K562 (cell line): ENCODE measurements around the gene PRIM1. TPM values are rescaled to one million over a fixed set of nuclear protein-coding genes. Genes with fewer than 3 reads are reported as not detected.
A peak's percentile ranks its signal among the peaks of the same experiment; 100 is the strongest.

ENCODE experiments used
- BACH1 ChIP-seq: fragments of 200-800 bp; sonication (Bioruptor generic); IDR thresholded peaks from 2 replicates; pipeline ENCODE4 v1.6.1; 2016; ENCODE audit warnings: missing genetic modification characterization, missing compliant biosample characterization
- CLOCK ChIP-seq: fragments of 250-450 bp; sonication (Bioruptor Pico); IDR thresholded peaks from 2 replicates; pipeline ENCODE4 v1.4.0; 2020; ENCODE audit warnings: mild to moderate bottlenecking, moderate library complexity, borderline replicate concordance
- COPS2 ChIP-seq: fragments of 450-650 bp; conservative IDR thresholded peaks from 2 replicates; pipeline ENCODE4 v1.6.1; 2016; ENCODE audit warnings: mild to moderate bottlenecking, moderate library complexity
- EP400 ChIP-seq: fragments of 450-650 bp; IDR thresholded peaks from 2 replicates; pipeline ENCODE4 v1.6.1; 2017; ENCODE audit warnings: antibody characterized with exemption, mild to moderate bottlenecking, moderate library complexity
- KLF1 ChIP-seq: fragments of 450-650 bp; IDR thresholded peaks from 2 replicates; pipeline ENCODE4 v1.6.1; 2016; ENCODE audit warnings: missing genetic modification characterization, missing compliant biosample characterization
- L3MBTL2 ChIP-seq: fragments of 450-650 bp; IDR thresholded peaks from 2 replicates; pipeline ENCODE4 v1.6.1; 2016; ENCODE audit warnings: mild to moderate bottlenecking, moderate library complexity
- MCM7 ChIP-seq, 2 experiments: fragments of 450-650 bp; IDR thresholded peaks; 2 replicates each; pipeline ENCODE4 v1.6.1; 2016 to 2018
- NFIX ChIP-seq: fragments of 250-450 bp; sonication (Bioruptor Pico); IDR thresholded peaks from 2 replicates; pipeline ENCODE4 v1.4.0; 2020; ENCODE audit warnings: low read depth, mild to moderate bottlenecking, moderate library complexity
- PPARD ChIP-seq: fragments of 250-450 bp; sonication (Bioruptor Pico); IDR thresholded peaks from 2 replicates; pipeline ENCODE4 v1.8.0; 2022; ENCODE audit warnings: inconsistent platforms, mild to moderate bottlenecking, moderate library complexity
- SLC30A9 ChIP-seq: fragments of 250-450 bp; sonication (Bioruptor Pico); IDR thresholded peaks from 2 replicates; pipeline ENCODE4 v1.8.0; 2022; ENCODE audit warnings: mild to moderate bottlenecking, moderate library complexity
- TCFL5 ChIP-seq: fragments of 250-450 bp; sonication (Bioruptor Pico); conservative IDR thresholded peaks from 2 replicates; pipeline ENCODE4 v1.6.1; 2021; ENCODE audit warnings: mild to moderate bottlenecking, moderate library complexity, matching md5 sums
- TRIM28 ChIP-seq: fragments of 450-650 bp; IDR thresholded peaks from 2 replicates; pipeline ENCODE4 v1.6.1; 2017
- ZNF274 ChIP-seq: IDR thresholded peaks from 2 replicates; pipeline ENCODE4 v1.6.1; 2011; ENCODE audit warnings: low read depth, mild to moderate bottlenecking, low read length, moderate library complexity, borderline replicate concordance
- ZNF324 ChIP-seq: fragments of 250-450 bp; sonication (Bioruptor Pico); IDR thresholded peaks from 2 replicates; pipeline ENCODE4 v1.4.0; 2020; ENCODE audit warnings: mild to moderate bottlenecking
- ZNF57 ChIP-seq: fragments of 450-650 bp; formaldehyde crosslinking; IDR thresholded peaks from 2 replicates; pipeline ENCODE4 v1.4.0; 2020; ENCODE audit warnings: mild to moderate bottlenecking, moderate library complexity
- ZNF707 ChIP-seq: fragments of 250-450 bp; sonication (Bioruptor Pico); conservative IDR thresholded peaks from 2 replicates; pipeline ENCODE4 v1.8.0; 2022; ENCODE audit warnings: inconsistent platforms, mild to moderate bottlenecking, moderate library complexity
- polyA plus RNA-seq, 8 experiments: library from polyadenylated mRNA; depleted of rRNA in 4 of 8; stranded (reverse) in 5 of 8; unstranded in 3 of 8; fragments of >200 nt; fragmentation: Nextera tagmentation in 2 of 8; fragmentation: Illumina TruSeq in 1 of 8; extraction: Ambion mirVana in 2 of 8; extraction: Trizol in 1 of 8; gene quantifications; 2 replicates each; pipeline versions ENCODE4 v1.2.1 to v1.2.3, GENCODE V29; 2011 to 2014; ENCODE audit warnings: inconsistent platforms in 1 of 8, missing spikeins in 1 of 8
- total RNA-seq, 7 experiments: library from RNA; depleted of rRNA in 6 of 7; stranded (reverse); fragments of >200 nt in 6 of 7; fragmentation: Illumina TruSeq in 2 of 7; extraction: Trizol in 2 of 7; gene quantifications; 2 replicates each; pipeline versions ENCODE4 v1.2.1 to v1.2.3, GENCODE V29; 2011 to 2021; ENCODE audit warnings: low replicate concordance in 1 of 7
- TF ChIP-seq, protein P1 (sequence below): fragments of 450-650 bp; IDR thresholded peaks from 2 replicates; pipeline ENCODE4 v1.6.1; 2014; ENCODE audit warnings: low read depth, mild to moderate bottlenecking, moderate library complexity, borderline replicate concordance
- TF ChIP-seq, protein P2 (sequence below): fragments of 250-450 bp; sonication (Bioruptor Pico); IDR thresholded peaks from 2 replicates; pipeline ENCODE4 v1.4.0; 2020

PRIM1 gene
- total and polyA plus RNA-seq, 9 of the 15 experiments (the other 6 are each of a cell fraction or from before 2014, with no cell fraction given): 67.2 to 179 (median 140) TPM

GRCh38 chr12:56695327-56696101 lies 56.6 kb downstream of the PRIM1 start (continued):
- TF ChIP-seq CLOCK (CRISPR knock-in tag) (no peak), ZNF274 (no peak), PPARD (CRISPR knock-in tag) (no peak), ZNF707 (CRISPR knock-in tag) (no peak), NFIX (CRISPR knock-in tag) (no peak), L3MBTL2 (0 out of 2 replicates have a peak, but pooled peaks have one; percentile 50), EP400 (peak; percentile 59), MCM7 (IDR thresholded peaks at IDR 0.05) (no peak), TRIM28 (no peak), TCFL5 (no peak), ZNF324 (CRISPR knock-in tag) (no peak), COPS2 (no peak), SLC30A9 (CRISPR knock-in tag) (no peak), BACH1 (tag) (no peak), ZNF57 (CRISPR knock-in tag) (no peak), KLF1 (tag) (no peak)
- TF ChIP-seq, protein P1, sequence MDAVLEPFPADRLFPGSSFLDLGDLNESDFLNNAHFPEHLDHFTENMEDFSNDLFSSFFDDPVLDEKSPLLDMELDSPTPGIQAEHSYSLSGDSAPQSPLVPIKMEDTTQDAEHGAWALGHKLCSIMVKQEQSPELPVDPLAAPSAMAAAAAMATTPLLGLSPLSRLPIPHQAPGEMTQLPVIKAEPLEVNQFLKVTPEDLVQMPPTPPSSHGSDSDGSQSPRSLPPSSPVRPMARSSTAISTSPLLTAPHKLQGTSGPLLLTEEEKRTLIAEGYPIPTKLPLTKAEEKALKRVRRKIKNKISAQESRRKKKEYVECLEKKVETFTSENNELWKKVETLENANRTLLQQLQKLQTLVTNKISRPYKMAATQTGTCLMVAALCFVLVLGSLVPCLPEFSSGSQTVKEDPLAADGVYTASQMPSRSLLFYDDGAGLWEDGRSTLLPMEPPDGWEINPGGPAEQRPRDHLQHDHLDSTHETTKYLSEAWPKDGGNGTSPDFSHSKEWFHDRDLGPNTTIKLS: no peak
- TF ChIP-seq, protein P2, sequence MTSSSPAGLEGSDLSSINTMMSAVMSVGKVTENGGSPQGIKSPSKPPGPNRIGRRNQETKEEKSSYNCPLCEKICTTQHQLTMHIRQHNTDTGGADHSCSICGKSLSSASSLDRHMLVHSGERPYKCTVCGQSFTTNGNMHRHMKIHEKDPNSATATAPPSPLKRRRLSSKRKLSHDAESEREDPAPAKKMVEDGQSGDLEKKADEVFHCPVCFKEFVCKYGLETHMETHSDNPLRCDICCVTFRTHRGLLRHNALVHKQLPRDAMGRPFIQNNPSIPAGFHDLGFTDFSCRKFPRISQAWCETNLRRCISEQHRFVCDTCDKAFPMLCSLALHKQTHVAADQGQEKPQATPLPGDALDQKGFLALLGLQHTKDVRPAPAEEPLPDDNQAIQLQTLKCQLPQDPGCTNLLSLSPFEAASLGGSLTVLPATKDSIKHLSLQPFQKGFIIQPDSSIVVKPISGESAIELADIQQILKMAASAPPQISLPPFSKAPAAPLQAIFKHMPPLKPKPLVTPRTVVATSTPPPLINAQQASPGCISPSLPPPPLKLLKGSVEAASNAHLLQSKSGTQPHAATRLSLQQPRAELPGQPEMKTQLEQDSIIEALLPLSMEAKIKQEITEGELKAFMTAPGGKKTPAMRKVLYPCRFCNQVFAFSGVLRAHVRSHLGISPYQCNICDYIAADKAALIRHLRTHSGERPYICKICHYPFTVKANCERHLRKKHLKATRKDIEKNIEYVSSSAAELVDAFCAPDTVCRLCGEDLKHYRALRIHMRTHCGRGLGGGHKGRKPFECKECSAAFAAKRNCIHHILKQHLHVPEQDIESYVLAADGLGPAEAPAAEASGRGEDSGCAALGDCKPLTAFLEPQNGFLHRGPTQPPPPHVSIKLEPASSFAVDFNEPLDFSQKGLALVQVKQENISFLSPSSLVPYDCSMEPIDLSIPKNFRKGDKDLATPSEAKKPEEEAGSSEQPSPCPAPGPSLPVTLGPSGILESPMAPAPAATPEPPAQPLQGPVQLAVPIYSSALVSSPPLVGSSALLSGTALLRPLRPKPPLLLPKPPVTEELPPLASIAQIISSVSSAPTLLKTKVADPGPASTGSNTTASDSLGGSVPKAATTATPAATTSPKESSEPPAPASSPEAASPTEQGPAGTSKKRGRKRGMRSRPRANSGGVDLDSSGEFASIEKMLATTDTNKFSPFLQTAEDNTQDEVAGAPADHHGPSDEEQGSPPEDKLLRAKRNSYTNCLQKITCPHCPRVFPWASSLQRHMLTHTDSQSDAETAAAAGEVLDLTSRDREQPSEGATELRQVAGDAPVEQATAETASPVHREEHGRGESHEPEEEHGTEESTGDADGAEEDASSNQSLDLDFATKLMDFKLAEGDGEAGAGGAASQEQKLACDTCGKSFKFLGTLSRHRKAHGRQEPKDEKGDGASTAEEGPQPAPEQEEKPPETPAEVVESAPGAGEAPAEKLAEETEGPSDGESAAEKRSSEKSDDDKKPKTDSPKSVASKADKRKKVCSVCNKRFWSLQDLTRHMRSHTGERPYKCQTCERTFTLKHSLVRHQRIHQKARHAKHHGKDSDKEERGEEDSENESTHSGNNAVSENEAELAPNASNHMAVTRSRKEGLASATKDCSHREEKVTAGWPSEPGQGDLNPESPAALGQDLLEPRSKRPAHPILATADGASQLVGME: no peak
